ENCODE results near the gene DCAF15. TPM values are rescaled to one million over a fixed set of nuclear protein-coding genes. Genes with fewer than 3 reads are reported as not detected.

Gene DCAF15
- total RNA-seq, 3 donors from 2014 or later (not counting 1 experiment from before 2014, with no cell fraction given), result 121 to 149 (median 124) TPM

DNA sequence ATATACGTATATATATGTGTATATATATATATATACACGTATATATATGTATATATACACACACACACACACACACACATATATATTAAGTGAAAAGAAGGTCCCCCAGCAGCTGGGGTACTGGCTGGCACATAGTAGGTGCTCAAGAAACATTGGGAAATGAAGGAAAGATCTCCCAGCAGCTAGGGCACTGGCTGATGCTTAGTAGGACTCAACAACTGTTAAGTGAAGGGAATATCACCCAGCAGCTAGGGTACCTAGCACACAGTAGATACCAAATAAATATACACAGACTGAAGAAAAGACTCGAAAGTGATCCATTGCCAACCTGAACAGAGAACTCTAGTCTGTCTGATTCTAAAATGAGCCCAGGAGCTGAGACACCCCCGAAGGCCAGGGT, 26.3 kb upstream of the DCAF15 start:
- H3K9me3 Mint-ChIP-seq, result no peaks in the 10 kb centered on the region
- Histone ChIP-seq H3K36me3 (ENCODE audit: control insufficient read depth, insufficient read depth, low read length) (peaks cover 34% of the 10 kb centered on the region), H3K4me3 (ENCODE audit: low read length) (no peak overlapping the region), H3K9me3 (ENCODE audit: control insufficient read depth, insufficient read depth, low read length) (no peaks in the 10 kb centered on the region), H3K4me1 (ENCODE audit: control insufficient read depth, insufficient read depth, low read length) (no peaks in the 10 kb centered on the region), H3K27me3 (ENCODE audit: control insufficient read depth, insufficient read depth, low read length) (no peaks in the 10 kb centered on the region), H3K27ac (ENCODE audit: low read length) (no peak overlapping the region)
- H3K27ac Mint-ChIP-seq, result no peak overlapping the region
- DNase-seq (no peak), ATAC-seq (no peak)
- WGBS (ENCODE audit: insufficient coverage), result 96% methylated on average over 2 of the region's 4 CpGs
- no peaks in the 10 kb centered on the region for H3K36me3 Mint-ChIP-seq
- TF ChIP-seq, protein P1, sequence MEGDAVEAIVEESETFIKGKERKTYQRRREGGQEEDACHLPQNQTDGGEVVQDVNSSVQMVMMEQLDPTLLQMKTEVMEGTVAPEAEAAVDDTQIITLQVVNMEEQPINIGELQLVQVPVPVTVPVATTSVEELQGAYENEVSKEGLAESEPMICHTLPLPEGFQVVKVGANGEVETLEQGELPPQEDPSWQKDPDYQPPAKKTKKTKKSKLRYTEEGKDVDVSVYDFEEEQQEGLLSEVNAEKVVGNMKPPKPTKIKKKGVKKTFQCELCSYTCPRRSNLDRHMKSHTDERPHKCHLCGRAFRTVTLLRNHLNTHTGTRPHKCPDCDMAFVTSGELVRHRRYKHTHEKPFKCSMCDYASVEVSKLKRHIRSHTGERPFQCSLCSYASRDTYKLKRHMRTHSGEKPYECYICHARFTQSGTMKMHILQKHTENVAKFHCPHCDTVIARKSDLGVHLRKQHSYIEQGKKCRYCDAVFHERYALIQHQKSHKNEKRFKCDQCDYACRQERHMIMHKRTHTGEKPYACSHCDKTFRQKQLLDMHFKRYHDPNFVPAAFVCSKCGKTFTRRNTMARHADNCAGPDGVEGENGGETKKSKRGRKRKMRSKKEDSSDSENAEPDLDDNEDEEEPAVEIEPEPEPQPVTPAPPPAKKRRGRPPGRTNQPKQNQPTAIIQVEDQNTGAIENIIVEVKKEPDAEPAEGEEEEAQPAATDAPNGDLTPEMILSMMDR (IDR thresholded peaks at IDR 0.05), result no peak
- no peak overlapping the region for H3K4me3 Mint-ChIP-seq
- intact Hi-C loops (cut with micrococcal nuclease), result no loop called here
- H3K27me3 Mint-ChIP-seq (ENCODE audit: low read depth in 2 of 2), result no peaks in the 10 kb centered on the region
- no peaks in the 10 kb centered on the region for H3K4me1 Mint-ChIP-seq

DNA sequence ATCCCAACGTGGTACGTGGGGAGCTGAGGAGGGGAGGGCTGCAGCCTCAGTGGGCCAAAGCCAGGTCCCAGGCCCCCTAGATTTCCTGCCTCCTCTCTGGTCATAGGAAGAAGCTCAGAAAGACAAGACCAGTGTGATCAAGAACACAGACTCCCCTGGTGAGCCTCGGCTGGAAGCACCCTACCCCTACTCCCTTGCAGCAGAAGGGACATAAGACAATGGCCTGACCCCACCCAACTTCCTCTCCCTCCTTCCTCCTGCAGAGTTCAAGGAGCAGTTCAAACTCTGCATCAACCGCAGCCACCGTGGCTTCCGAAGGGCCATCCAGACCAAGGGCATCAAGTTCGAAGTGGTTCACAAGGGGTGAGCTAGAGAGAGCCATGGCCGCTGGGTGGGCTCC, 25.6 kb upstream of the DCAF15 start:
- Mint-ChIP-seq H3K36me3 (no peaks in the 10 kb centered on the region), H3K27me3 (ENCODE audit: low read depth in 2 of 2) (no peaks in the 10 kb centered on the region), H3K4me3 (no peak overlapping the region), H3K4me1 (no peaks in the 10 kb centered on the region), H3K27ac (no peak overlapping the region), H3K9me3 (no peaks in the 10 kb centered on the region)
- TF ChIP-seq, protein P1 (IDR thresholded peaks at IDR 0.05), result no peak
- ATAC-seq (no peak), DNase-seq (no peak)
- no peak overlapping the region for H3K27ac ChIP-seq (ENCODE audit: low read length)
- no peaks in the 10 kb centered on the region for H3K27me3 ChIP-seq (ENCODE audit: control insufficient read depth, insufficient read depth, low read length)
- H3K4me1 ChIP-seq (ENCODE audit: control insufficient read depth, insufficient read depth, low read length), result no peaks in the 10 kb centered on the region
- H3K36me3 ChIP-seq (ENCODE audit: control insufficient read depth, insufficient read depth, low read length), result peaks cover 30% of the 10 kb centered on the region
- no peak overlapping the region for H3K4me3 ChIP-seq (ENCODE audit: low read length)
- intact Hi-C loops (cut with micrococcal nuclease), result no loop called here
- 83% methylated on average over 7 of the region's 8 CpGs for WGBS (ENCODE audit: insufficient coverage)
- no peaks in the 10 kb centered on the region for H3K9me3 ChIP-seq (ENCODE audit: control insufficient read depth, insufficient read depth, low read length)

DNA sequence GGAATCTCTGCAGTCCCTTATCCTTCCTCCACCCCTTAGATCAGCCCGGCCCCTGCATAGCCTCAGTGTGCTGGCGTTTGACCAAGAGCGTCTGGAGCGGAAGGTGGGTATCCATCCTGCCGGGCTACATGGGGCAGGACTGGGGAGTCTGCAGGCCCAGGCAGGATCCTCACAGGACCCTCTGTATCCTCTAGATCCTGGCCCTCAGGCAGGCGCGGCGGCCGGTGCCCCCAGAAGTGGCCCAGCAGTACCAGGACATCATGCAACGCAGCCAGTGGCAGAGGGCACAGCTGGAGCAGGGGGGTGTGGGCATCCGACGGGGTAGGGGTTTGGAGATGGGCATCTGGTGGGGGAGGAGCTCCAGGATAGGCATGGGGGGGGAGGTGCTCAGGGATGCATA, 23.0 kb upstream of the DCAF15 start:
- DNase-seq, result no peak
- H3K36me3 ChIP-seq (ENCODE audit: control insufficient read depth, insufficient read depth, low read length), result peaks cover 14% of the 10 kb centered on the region
- no peaks in the 10 kb centered on the region for H3K9me3 ChIP-seq (ENCODE audit: control insufficient read depth, insufficient read depth, low read length)
- no peak for ATAC-seq
- no peaks in the 10 kb centered on the region for H3K9me3 Mint-ChIP-seq
- no peak overlapping the region for H3K4me3 ChIP-seq (ENCODE audit: low read length)
- peaks cover 0 to 7% of the 10 kb centered on the region in 2 donors for H3K27me3 Mint-ChIP-seq (ENCODE audit: low read depth in 2 of 2)
- H3K27me3 ChIP-seq (ENCODE audit: control insufficient read depth, insufficient read depth, low read length), result no peaks in the 10 kb centered on the region
- no peaks in the 10 kb centered on the region for H3K36me3 Mint-ChIP-seq
- 93% methylated on average over 12 of the region's 12 CpGs for WGBS (ENCODE audit: insufficient coverage)
- TF ChIP-seq, protein P1 (IDR thresholded peaks at IDR 0.05), result no peak
- no peaks in the 10 kb centered on the region for H3K4me1 ChIP-seq (ENCODE audit: control insufficient read depth, insufficient read depth, low read length)
- intact Hi-C loops (cut with micrococcal nuclease), result no loop called here
- H3K4me1 Mint-ChIP-seq, result peaks cover 0 to under 1% of the 10 kb centered on the region in 2 donors
- H3K27ac Mint-ChIP-seq, result no peak overlapping the region
- H3K27ac ChIP-seq (ENCODE audit: low read length), result no peak overlapping the region
- H3K4me3 Mint-ChIP-seq, result no peak overlapping the region

DNA sequence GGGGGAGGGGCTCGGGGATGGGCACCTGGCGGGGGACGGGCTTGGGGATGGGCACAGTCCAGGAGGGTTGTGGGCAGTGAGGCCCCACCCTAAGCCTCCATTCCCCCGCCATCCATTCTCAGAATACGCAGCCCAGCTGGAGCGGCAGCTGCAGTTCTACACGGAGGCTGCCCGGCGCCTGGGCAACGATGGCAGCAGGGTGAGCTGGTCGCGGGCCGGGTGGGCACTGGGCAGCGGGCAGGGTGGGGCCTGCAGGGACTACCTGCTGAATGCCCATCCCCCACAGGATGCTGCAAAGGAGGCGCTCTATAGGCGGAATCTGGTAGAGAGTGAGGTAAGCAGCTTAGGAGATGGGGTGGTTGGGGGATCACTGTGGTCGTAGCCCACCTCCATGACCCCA, 22.4 kb upstream of the DCAF15 start:
- ATAC-seq, result no peak
- TF ChIP-seq, protein P1 (IDR thresholded peaks at IDR 0.05), result no peak
- 94% methylated on average over 17 of the region's 17 CpGs for WGBS (ENCODE audit: insufficient coverage)
- H3K9me3 ChIP-seq (ENCODE audit: control insufficient read depth, insufficient read depth, low read length), result no peaks in the 10 kb centered on the region
- no peaks in the 10 kb centered on the region for H3K4me1 ChIP-seq (ENCODE audit: control insufficient read depth, insufficient read depth, low read length)
- no peak overlapping the region for H3K27ac ChIP-seq (ENCODE audit: low read length)
- H3K9me3 Mint-ChIP-seq, result no peaks in the 10 kb centered on the region
- H3K27ac Mint-ChIP-seq, result no peak overlapping the region
- H3K36me3 Mint-ChIP-seq, result no peaks in the 10 kb centered on the region
- DNase-seq, result no peak
- intact Hi-C loops (cut with micrococcal nuclease), result no loop called here
- no peak overlapping the region for H3K4me3 ChIP-seq (ENCODE audit: low read length)
- peaks cover 0 to 6% of the 10 kb centered on the region in 2 donors for H3K4me1 Mint-ChIP-seq
- H3K27me3 ChIP-seq (ENCODE audit: control insufficient read depth, insufficient read depth, low read length), result no peaks in the 10 kb centered on the region
- H3K4me3 Mint-ChIP-seq, result no peak overlapping the region
- peaks cover 9% of the 10 kb centered on the region for H3K36me3 ChIP-seq (ENCODE audit: control insufficient read depth, insufficient read depth, low read length)
- H3K27me3 Mint-ChIP-seq (ENCODE audit: low read depth in 2 of 2), result peaks cover 0 to 12% of the 10 kb centered on the region in 2 donors
